SK-N-SH treated with all-trans-retinoic acid at 6 μM for 48 hours (cell line): ENCODE measurements around the gene HIPK3.

Experiments
- ATAC-seq: fragments of 200-7000 bp; cut with Tn5 transposase; 3 replicates; pipeline ENCODE4 v1.9.1; 2020; ENCODE audit warnings: mild to moderate bottlenecking, moderate library complexity
- ARNTL ChIP-seq: fragments of 450-650 bp; formaldehyde crosslinking; IDR thresholded peaks from 2 replicates; pipeline ENCODE4 v1.5.0; 2020; ENCODE audit warnings: low read depth, mild to moderate bottlenecking, moderate library complexity, borderline replicate concordance
- BACH2 ChIP-seq: fragments of 250-450 bp; sonication (Bioruptor Pico); IDR thresholded peaks from 2 replicates; pipeline ENCODE4 v1.9.0; 2021; ENCODE audit warnings: mild to moderate bottlenecking, borderline replicate concordance
- CREB5 ChIP-seq: fragments of 250-450 bp; sonication (Bioruptor Pico); IDR thresholded peaks from 2 replicates; pipeline ENCODE4 v1.5.1; 2020; ENCODE audit warnings: low read depth, mild to moderate bottlenecking, moderate library complexity
- CSDC2 ChIP-seq: fragments of 250-450 bp; sonication (Bioruptor Pico); IDR thresholded peaks from 2 replicates; pipeline ENCODE4 v1.5.0; 2020; ENCODE audit warnings: mild to moderate bottlenecking, moderate library complexity
- ESRRG ChIP-seq: fragments of 250-450 bp; sonication (Bioruptor Pico); IDR thresholded peaks from 2 replicates; pipeline ENCODE4 v1.6.1; 2021; ENCODE audit warnings: mild to moderate bottlenecking
- GLIS3 ChIP-seq: fragments of 250-450 bp; sonication (Bioruptor Pico); IDR thresholded peaks from 2 replicates; pipeline ENCODE4 v1.5.0; 2020; ENCODE audit warnings: mild to moderate bottlenecking, moderate library complexity
- OSR1 ChIP-seq: fragments of 250-450 bp; sonication (Bioruptor Pico); IDR thresholded peaks from 2 replicates; pipeline ENCODE4 v1.8.0; 2022; ENCODE audit warnings: moderate library complexity, mild to moderate bottlenecking, inconsistent platforms
- POU6F1 ChIP-seq: fragments of 250-450 bp; sonication (Bioruptor Pico); IDR thresholded peaks from 2 replicates; pipeline ENCODE4 v1.8.0; 2021; ENCODE audit warnings: low read depth, mild to moderate bottlenecking, moderate library complexity, borderline replicate concordance
- PPARA ChIP-seq: fragments of 250-450 bp; sonication (Bioruptor Pico); IDR thresholded peaks from 2 replicates; pipeline ENCODE4 v1.5.0; 2020; ENCODE audit warnings: mild to moderate bottlenecking, borderline replicate concordance
- RARB ChIP-seq: fragments of 250-450 bp; sonication (Bioruptor Pico); IDR thresholded peaks from 2 replicates; pipeline ENCODE4 v1.8.0; 2021; ENCODE audit warnings: mild to moderate bottlenecking, moderate library complexity
- SNAI2 ChIP-seq: fragments of 250-450 bp; sonication (Bioruptor Pico); IDR thresholded peaks from 2 replicates; pipeline ENCODE4 v1.5.0; 2020; ENCODE audit warnings: mild to moderate bottlenecking, moderate library complexity
- TCF4 ChIP-seq: fragments of 250-450 bp; sonication (Bioruptor Pico); IDR thresholded peaks from 2 replicates; pipeline ENCODE4 v1.8.0; 2021; ENCODE audit warnings: mild to moderate bottlenecking, moderate library complexity, borderline replicate concordance
- TOX ChIP-seq: fragments of 250-450 bp; sonication (Bioruptor Pico); IDR thresholded peaks from 2 replicates; pipeline ENCODE4 v1.8.0; 2021; ENCODE audit warnings: mild to moderate bottlenecking, moderate library complexity, borderline replicate concordance
- TSHZ2 ChIP-seq: fragments of 250-450 bp; sonication (Bioruptor Pico); IDR thresholded peaks from 2 replicates; pipeline ENCODE4 v1.5.0; 2020; ENCODE audit warnings: mild to moderate bottlenecking, moderate library complexity
- ZC3H10 ChIP-seq: fragments of 250-450 bp; sonication (Bioruptor Pico); IDR thresholded peaks from 2 replicates; pipeline ENCODE4 v1.5.1; 2021; ENCODE audit warnings: mild to moderate bottlenecking, moderate library complexity
- ZFP3 ChIP-seq: fragments of 250-450 bp; sonication (Bioruptor Pico); IDR thresholded peaks from 2 replicates; pipeline ENCODE4 v1.5.0; 2020; ENCODE audit warnings: mild to moderate bottlenecking, moderate library complexity
- ZFP30 ChIP-seq: fragments of 450-650 bp; formaldehyde crosslinking; IDR thresholded peaks from 2 replicates; pipeline ENCODE4 v1.5.0; 2022; ENCODE audit warnings: mild to moderate bottlenecking, moderate library complexity
- ZNF565 ChIP-seq: fragments of 450-650 bp; formaldehyde crosslinking; conservative IDR thresholded peaks from 2 replicates; pipeline ENCODE4 v1.5.0; 2020; ENCODE audit warnings: low read depth, mild to moderate bottlenecking, moderate library complexity
- ZNF70 ChIP-seq: fragments of 450-650 bp; formaldehyde crosslinking; IDR thresholded peaks from 2 replicates; pipeline ENCODE4 v1.5.0; 2020; ENCODE audit warnings: mild to moderate bottlenecking, moderate library complexity
- ZNF8 ChIP-seq: fragments of 450-650 bp; formaldehyde crosslinking; IDR thresholded peaks from 2 replicates; pipeline ENCODE4 v1.5.0; 2020; ENCODE audit warnings: mild to moderate bottlenecking, moderate library complexity
- TF ChIP-seq, protein P1 (sequence below): fragments of 250-450 bp; sonication (Bioruptor Pico); IDR thresholded peaks from 2 replicates; pipeline ENCODE4 v1.8.0; 2020; ENCODE audit warnings: mild to moderate bottlenecking, moderate library complexity, borderline replicate concordance

The HIPK3 gene

GRCh38 chr11:33384220-33384619 lies 127.0 kb downstream of the HIPK3 start (continued):
- TF ChIP-seq TOX (no peak), ZNF565 (CRISPR knock-in tag) (no peak), ZFP3 (CRISPR knock-in tag) (no peak), SNAI2 (CRISPR knock-in tag) (no peak), ZNF70 (CRISPR knock-in tag) (no peak), POU6F1 (no peak), GLIS3 (CRISPR knock-in tag) (no peak), ESRRG (CRISPR knock-in tag) (no peak), CSDC2 (CRISPR knock-in tag) (no peak), CREB5 (CRISPR knock-in tag) (no peak), ARNTL (CRISPR knock-in tag) (no peak)
- TF ChIP-seq, all 23 proteins: peak for 0

DNA sequence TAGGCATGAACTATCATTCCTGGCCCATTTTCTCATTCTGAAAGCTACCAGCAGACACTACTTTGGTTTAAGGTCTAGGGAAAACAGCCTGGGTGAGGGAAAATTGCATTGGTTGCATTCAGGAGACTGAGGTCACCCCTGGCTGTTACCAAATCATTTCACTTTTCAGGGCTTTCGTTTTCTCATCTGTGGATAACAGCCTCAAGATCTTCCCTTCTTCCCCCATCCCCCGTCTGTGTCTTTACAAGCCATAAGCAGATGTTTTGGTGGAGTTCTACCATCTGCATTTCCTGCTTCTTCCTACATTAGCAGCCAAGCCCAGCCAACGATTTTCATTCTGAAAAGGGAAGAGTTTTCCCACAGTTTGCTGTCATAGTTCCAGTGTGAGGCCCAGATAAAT lies 130.4 kb downstream of the HIPK3 start:
- no peak for ATAC-seq
- TF ChIP-seq POU6F1 (no peak), ZC3H10 (CRISPR knock-in tag) (no peak), ESRRG (CRISPR knock-in tag) (no peak), CSDC2 (CRISPR knock-in tag) (no peak), SNAI2 (CRISPR knock-in tag) (no peak), PPARA (CRISPR knock-in tag) (no peak), GLIS3 (CRISPR knock-in tag) (no peak), ZFP30 (no peak), ZNF8 (no peak)

DNA sequence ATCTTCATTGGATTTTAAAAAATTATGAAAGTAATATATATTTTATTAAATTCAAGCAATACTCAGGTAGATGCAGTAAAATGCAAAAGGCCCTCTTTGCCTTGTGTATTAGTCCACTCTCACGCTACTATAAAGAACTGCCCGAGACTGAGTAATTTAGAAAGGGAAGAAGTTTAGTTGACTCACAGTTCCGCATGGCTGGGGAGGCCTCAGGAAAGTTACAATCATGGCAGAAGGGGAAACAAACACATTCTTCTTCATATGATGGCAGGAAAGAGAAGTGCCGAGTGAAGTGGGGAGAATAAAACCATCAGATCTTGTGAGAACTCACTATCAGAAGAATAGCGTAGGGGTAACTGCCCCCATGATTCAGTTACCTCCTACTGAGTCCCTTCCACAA lies 130.8 kb downstream of the HIPK3 start:
- TF ChIP-seq SNAI2 (CRISPR knock-in tag): no peak
- no peak for TF ChIP-seq ZFP3 (CRISPR knock-in tag)
- no peak for TF ChIP-seq ESRRG (CRISPR knock-in tag)
- TF ChIP-seq PPARA (CRISPR knock-in tag): no peak
- TF ChIP-seq RARB (CRISPR knock-in tag): no peak
- no peak for TF ChIP-seq POU6F1
- no peak for TF ChIP-seq ARNTL (CRISPR knock-in tag)
- no peak for TF ChIP-seq GLIS3 (CRISPR knock-in tag)
- no peak for TF ChIP-seq TOX
- no peak for TF ChIP-seq OSR1
- no peak for TF ChIP-seq ZNF565 (CRISPR knock-in tag)
- TF ChIP-seq TSHZ2 (CRISPR knock-in tag): no peak
- TF ChIP-seq ZNF70 (CRISPR knock-in tag): no peak
- TF ChIP-seq ZFP30: no peak
- no peak for TF ChIP-seq TCF4
- TF ChIP-seq, protein P1, sequence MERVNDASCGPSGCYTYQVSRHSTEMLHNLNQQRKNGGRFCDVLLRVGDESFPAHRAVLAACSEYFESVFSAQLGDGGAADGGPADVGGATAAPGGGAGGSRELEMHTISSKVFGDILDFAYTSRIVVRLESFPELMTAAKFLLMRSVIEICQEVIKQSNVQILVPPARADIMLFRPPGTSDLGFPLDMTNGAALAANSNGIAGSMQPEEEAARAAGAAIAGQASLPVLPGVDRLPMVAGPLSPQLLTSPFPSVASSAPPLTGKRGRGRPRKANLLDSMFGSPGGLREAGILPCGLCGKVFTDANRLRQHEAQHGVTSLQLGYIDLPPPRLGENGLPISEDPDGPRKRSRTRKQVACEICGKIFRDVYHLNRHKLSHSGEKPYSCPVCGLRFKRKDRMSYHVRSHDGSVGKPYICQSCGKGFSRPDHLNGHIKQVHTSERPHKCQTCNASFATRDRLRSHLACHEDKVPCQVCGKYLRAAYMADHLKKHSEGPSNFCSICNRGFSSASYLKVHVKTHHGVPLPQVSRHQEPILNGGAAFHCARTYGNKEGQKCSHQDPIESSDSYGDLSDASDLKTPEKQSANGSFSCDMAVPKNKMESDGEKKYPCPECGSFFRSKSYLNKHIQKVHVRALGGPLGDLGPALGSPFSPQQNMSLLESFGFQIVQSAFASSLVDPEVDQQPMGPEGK: no peak
- TF ChIP-seq BACH2: no peak
- no peak for TF ChIP-seq ZC3H10 (CRISPR knock-in tag)
- ATAC-seq: no peak
